IPS-18c (cell line): ENCODE measurements around the gene POLA2.

Experiments used
- H3K4me3 ChIP-seq: 2 replicates; pipeline ENCODE4 v1.7.0; 2013; ENCODE audit warnings: low read depth, mild to moderate bottlenecking, low read length, moderate library complexity; ENCODE audit not compliant: insufficient read depth
- H3K9me3 ChIP-seq: one replicate; pipeline ENCODE4 v1.6.1; 2013; ENCODE audit warnings: mild to moderate bottlenecking, low read length, moderate library complexity; ENCODE audit not compliant: control insufficient read depth, insufficient read depth

Gene POLA2

GRCh38 chr11:65274735-65275682, 13.2 kb downstream of the POLA2 start:
- no peaks in the 10 kb centered on the region for H3K9me3 ChIP-seq
- no peak overlapping the region for H3K4me3 ChIP-seq

GRCh38 chr11:65275906-65276305, 14.1 kb downstream of the POLA2 start:
- Histone ChIP-seq H3K4me3 (no peak overlapping the region), H3K9me3 (no peaks in the 10 kb centered on the region)

DNA sequence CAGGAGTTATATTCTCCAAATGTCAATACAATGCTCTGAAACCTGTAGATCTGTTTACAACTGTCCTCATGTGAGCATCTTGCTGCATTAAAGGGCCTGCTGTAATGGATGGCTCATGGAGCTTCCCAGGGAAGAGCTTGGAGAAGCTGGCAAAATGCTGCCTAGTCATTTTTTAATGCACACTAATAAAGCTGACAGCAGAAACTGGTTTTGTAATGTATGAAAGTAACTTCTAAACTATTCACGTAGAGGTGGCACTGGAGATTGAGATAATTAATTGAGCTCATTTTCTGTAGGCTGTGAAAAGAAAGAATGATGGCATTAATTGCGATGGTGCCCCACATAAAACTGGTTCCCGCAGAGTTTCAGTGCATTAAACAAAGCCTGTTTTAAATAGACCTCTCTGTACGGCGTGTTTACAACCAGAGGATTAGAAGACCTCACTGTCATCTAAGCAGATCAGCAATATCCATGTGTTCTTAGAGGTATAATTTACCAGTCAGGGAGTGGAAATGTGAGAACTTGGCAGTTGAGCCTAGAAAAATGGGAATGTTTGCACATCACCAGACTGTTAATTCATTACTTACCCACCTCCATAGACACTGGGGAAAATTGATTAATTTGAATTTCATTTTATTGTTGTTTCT, 16.0 kb downstream of the POLA2 start:
- H3K4me3 ChIP-seq = no peak overlapping the region
- no peaks in the 10 kb centered on the region for H3K9me3 ChIP-seq

- Histone ChIP-seq H3K9me3 (no peaks in the 10 kb centered on the region), H3K4me3 (no peak overlapping the region)
These were observed 16.6 kb downstream of the POLA2 start for GRCh38 chr11:65278356-65278755.

GRCh38 chr11:65279279-65279678, 17.5 kb downstream of the POLA2 start:
- Histone ChIP-seq H3K9me3 (no peaks in the 10 kb centered on the region), H3K4me3 (no peak overlapping the region)

DNA sequence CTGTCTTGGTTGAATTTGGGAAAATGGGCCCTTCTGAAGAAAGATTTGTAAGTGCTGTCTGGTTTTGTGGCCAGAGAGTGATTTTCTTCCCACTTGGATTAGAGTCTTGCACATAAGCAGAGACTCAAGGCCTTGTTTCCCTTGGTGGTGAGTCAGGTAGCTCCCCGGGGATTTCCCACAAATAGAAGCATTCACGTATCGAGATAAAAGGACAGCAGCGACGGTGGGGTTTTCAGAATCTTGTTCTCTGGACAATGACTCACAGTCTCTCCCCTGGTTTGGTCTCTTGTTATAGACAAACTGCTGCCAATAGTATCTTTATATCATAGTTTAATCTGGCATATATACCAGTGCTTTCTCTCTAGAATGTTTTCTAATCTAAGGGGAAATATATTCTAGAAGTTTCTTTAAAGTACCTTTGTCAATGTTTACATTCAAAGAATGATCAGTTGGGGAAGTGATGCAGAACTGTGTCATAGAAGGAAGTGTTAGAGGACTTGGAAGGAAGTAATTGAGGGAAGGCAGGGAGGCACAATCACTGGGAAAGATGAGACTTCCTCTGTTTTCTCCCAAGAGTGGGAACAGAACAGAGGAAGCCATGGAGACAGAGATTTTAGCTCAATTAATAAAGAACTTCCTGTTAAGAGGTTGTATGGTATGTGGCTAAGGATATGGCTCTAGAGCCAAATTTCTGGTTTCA, 18.1 kb downstream of the POLA2 start:
- no peak overlapping the region for H3K4me3 ChIP-seq
- no peaks in the 10 kb centered on the region for H3K9me3 ChIP-seq

GRCh38 chr11:65280646-65281045, 18.9 kb downstream of the POLA2 start:
- no peak overlapping the region for H3K4me3 ChIP-seq
- H3K9me3 ChIP-seq = no peaks in the 10 kb centered on the region

DNA sequence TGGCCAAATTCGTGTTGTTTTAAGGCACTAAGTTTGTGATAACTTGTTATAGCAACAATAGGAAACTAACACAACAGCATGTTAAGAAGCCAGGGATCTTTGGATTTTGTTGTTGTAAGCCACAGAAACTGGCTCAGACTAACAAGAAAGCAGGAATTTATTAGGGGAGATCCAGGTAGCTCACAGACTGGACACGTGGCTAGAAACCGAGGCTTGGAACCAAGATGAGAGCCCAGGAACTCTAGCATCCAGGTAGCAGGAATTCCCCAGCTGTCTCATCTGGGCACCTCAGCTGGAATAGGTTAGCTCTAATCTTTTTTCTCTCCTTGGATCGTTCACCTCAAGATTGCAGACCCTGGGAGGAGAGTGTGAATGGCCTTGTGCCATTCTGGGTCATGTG, 24.9 kb downstream of the POLA2 start:
- Histone ChIP-seq H3K9me3 (no peaks in the 10 kb centered on the region), H3K4me3 (no peak overlapping the region)

GRCh38 chr11:65287601-65288000, 25.8 kb downstream of the POLA2 start:
- no peak overlapping the region for H3K4me3 ChIP-seq

DNA sequence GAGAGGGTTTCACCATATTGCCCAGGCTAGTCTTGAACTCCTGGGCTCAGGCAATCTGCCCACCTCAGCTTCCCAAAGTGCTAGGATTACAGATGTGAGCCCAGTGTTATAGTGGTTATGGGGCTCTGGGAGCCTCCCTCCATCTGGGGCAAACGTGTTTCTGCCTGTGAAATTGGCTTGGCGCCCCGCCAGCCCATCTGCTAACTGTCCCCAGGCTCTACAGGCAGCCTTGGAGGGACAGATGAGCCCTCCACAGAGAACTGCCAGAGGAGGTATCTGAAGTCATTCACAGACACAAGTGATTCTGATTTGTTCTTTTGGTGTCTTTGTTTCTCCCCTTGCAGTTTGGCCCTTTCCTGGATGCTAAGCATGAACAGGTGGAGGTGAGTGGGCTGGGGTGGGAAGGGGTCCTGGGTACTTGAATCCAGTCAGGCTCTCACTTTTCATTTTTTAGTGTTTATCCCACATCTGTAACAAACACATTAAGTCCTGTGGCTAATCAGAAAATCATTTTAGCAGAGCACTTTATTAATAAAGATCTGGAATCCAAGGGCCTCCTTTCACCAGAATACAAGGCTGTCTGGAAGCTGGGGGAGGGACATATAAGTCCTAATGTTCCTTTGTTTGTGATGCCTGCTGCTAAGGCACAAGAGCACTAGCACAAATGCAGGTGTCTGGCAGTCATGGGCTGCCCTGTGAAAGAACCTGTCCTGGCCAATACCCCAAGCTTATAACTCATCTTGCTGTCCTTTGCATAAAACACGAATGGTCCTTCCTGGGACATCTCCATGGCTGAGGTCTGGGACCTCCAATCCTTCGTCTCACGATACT, 27.2 kb downstream of the POLA2 start:
- no peak overlapping the region for H3K4me3 ChIP-seq
- H3K9me3 ChIP-seq = no peaks in the 10 kb centered on the region

More at GRCh38 chr11:65287601-65288000, 25.8 kb downstream of the POLA2 start:
- H3K9me3 ChIP-seq = no peaks in the 10 kb centered on the region

GRCh38 chr11:65290448-65291165, 28.8 kb downstream of the POLA2 start:
- no peaks in the 10 kb centered on the region for H3K9me3 ChIP-seq
- H3K4me3 ChIP-seq = no peak overlapping the region

- Histone ChIP-seq H3K9me3 (no peaks in the 10 kb centered on the region), H3K4me3 (no peak overlapping the region)
These were observed 29.9 kb downstream of the POLA2 start for GRCh38 chr11:65291613-65292012.

DNA sequence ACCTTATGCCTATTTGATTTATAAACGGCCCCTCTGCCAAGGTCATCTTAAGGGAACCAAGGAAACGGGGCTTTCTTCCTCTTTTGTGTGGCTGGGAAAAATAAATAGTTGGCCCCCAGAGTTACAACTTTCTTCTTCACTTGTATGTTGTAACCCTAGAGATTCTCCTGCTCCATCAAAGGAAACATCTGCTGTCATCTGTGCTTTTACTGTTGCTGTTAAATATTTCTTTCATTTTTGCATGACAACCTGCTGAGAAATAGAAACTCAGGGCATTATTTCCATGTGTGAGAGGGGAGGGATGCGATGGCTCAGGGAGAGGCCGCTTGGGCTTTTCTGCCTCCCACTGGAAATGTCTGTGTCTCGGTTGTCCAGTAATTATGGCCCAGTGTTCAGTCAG, 31.1 kb downstream of the POLA2 start:
- Histone ChIP-seq H3K4me3 (no peak overlapping the region), H3K9me3 (no peaks in the 10 kb centered on the region)

DNA sequence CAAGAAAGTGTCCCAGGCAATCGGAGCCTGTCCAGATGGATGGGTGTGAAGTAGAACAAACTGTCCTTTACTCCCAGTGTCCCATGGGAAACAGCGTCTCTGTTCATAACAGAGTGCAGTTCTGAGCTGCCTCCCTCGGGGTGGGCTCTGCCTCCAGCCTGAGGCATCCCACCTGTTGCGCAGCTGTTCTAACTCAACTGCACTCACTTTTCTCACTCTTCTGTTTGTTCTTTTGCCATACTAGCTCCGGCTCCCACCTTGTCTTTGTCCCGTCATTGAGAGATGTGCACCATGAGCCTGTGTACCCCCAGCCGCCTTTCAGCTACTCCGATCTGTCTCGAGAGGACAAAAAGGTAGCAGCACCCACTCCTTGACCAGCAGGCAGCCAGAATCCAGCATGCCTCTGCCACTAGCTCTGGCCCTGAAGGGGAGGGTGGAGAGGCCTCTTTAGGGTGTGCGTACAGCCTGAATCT, 32.2 kb downstream of the POLA2 start:
- Histone ChIP-seq H3K9me3 (no peaks in the 10 kb centered on the region), H3K4me3 (no peak overlapping the region)

GRCh38 chr11:65295001-65295400, 33.2 kb downstream of the POLA2 start:
- no peaks in the 10 kb centered on the region for H3K9me3 ChIP-seq
- H3K4me3 ChIP-seq = no peak overlapping the region

DNA sequence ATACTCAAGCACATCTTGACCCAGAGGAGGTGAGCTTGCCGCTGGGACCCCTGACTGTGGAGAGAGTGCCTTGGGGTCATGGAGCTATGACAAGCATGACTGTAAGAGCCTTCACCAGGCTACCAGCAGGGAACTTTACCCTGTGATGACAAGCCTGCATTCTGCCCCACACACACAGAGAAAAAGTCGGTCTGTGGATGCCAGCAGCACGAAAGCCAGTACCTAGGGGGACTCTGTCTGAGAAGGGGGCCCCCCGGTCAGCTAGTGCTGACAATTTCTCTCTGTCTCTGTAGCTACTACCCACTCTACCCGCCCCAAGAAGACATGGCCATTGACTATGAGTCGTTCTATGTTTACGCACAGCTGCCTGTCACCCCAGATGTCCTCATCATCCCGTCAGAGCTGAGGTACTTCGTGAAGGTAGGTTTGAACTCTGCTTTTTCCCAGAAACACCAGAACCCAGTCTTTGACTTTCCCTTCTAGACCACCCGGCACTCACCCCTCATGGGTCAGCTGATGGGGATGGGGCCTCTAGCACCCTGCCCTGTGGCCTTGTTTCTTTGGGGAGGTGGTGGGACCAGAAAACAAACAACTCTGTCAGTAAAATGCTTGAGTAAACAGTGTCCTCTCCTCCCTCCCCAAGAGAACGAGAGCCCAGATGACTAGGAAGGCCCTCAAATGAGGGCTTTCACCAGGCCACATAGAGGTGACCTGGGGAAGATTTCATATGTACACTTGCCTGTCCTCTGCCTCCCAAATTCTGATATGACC, 34.0 kb downstream of the POLA2 start:
- H3K4me3 ChIP-seq = no peak overlapping the region
- H3K9me3 ChIP-seq = no peaks in the 10 kb centered on the region
